ENCODE data around the gene ABLIM3.

DNA sequence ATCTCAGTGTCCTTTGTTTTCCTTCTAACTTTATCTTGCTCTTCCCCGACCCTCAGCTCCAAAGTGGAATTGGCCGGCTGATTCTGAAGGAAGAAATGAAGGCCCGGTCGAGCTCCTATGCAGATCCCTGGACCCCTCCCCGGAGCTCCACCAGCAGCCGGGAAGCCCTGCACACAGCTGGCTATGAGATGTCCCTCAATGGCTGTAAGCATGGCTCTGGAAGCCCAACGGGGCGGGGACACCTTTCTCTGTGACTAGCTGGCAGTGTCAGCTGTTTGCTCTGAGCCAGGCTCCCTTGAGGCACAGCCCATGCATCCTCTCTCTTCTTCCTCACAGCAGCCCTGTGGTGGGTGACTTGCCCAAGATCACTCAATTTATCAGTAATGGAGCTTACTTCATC lies 106.4 kb downstream of the ABLIM3 start:
- TF ChIP-seq, protein P1, sequence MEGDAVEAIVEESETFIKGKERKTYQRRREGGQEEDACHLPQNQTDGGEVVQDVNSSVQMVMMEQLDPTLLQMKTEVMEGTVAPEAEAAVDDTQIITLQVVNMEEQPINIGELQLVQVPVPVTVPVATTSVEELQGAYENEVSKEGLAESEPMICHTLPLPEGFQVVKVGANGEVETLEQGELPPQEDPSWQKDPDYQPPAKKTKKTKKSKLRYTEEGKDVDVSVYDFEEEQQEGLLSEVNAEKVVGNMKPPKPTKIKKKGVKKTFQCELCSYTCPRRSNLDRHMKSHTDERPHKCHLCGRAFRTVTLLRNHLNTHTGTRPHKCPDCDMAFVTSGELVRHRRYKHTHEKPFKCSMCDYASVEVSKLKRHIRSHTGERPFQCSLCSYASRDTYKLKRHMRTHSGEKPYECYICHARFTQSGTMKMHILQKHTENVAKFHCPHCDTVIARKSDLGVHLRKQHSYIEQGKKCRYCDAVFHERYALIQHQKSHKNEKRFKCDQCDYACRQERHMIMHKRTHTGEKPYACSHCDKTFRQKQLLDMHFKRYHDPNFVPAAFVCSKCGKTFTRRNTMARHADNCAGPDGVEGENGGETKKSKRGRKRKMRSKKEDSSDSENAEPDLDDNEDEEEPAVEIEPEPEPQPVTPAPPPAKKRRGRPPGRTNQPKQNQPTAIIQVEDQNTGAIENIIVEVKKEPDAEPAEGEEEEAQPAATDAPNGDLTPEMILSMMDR (IDR thresholded peaks at IDR 0.05 in 2 of 3, conservative IDR thresholded peaks at IDR 0.05 in 1 of 3; ENCODE audit: borderline replicate concordance in 1 of 3, insufficient read depth in 1 of 3, low read depth in 2 of 3, low read length in 2 of 3), result no peak
- no peak for TF ChIP-seq EZH2phosphoT487 (IDR thresholded peaks at IDR 0.05; ENCODE audit: borderline replicate concordance)
- no peak for TF ChIP-seq SIN3A (IDR thresholded peaks at IDR 0.05; ENCODE audit: low read depth)
- TF ChIP-seq POLR2A (IDR thresholded peaks at IDR 0.05; ENCODE audit: borderline replicate concordance, extremely low read depth, insufficient read depth, insufficient read length), result no peak
- TF ChIP-seq EZH2 (IDR thresholded peaks at IDR 0.05), result no peak
- TF ChIP-seq RAD21 (IDR thresholded peaks at IDR 0.05; ENCODE audit: low read depth), result no peak
- TF ChIP-seq JUND (IDR thresholded peaks at IDR 0.05), result no peak
- TF ChIP-seq TCF7L2 (IDR thresholded peaks at IDR 0.05; ENCODE audit: borderline replicate concordance, extremely low read depth, insufficient read depth, insufficient read length), result no peak
- no peak for TF ChIP-seq YY1 (IDR thresholded peaks at IDR 0.05; ENCODE audit: extremely low read depth, insufficient replicate concordance, low read depth, low read length)
- no peak for TF ChIP-seq MAX (IDR thresholded peaks at IDR 0.05)
- no peak for TF ChIP-seq SP1 (IDR thresholded peaks at IDR 0.05; ENCODE audit: low read depth)
- TF ChIP-seq SRF (IDR thresholded peaks at IDR 0.05; ENCODE audit: low read depth), result no peak
- no peak for TF ChIP-seq POLR2AphosphoS5 (IDR thresholded peaks at IDR 0.05; ENCODE audit: low read depth, low read length)
- TF ChIP-seq, protein P2, sequence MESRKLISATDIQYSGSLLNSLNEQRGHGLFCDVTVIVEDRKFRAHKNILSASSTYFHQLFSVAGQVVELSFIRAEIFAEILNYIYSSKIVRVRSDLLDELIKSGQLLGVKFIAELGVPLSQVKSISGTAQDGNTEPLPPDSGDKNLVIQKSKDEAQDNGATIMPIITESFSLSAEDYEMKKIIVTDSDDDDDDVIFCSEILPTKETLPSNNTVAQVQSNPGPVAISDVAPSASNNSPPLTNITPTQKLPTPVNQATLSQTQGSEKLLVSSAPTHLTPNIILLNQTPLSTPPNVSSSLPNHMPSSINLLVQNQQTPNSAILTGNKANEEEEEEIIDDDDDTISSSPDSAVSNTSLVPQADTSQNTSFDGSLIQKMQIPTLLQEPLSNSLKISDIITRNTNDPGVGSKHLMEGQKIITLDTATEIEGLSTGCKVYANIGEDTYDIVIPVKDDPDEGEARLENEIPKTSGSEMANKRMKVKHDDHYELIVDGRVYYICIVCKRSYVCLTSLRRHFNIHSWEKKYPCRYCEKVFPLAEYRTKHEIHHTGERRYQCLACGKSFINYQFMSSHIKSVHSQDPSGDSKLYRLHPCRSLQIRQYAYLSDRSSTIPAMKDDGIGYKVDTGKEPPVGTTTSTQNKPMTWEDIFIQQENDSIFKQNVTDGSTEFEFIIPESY (IDR thresholded peaks at IDR 0.05; ENCODE audit: extremely low read depth, insufficient replicate concordance, low read length), result no peak

All from HCT116 (cell line).